Stimulated activated CD8-positive, alpha-beta memory T cell treated with anti-CD3 and anti-CD28 coated beads, Interleukin-15, amount 100 ng/mL, for 48 hours (primary cell): ENCODE measurements around the gene CCKAR.
"Not testable (repeated sequence)": the region's sequence is repeated elsewhere in the genome, so short reads cannot be mapped to it uniquely, and the experiment has no call there.

Experiments
- DNase-seq, 2 donors: peaks; one replicate each; pipeline ENCODE4 v3.0.0-alpha.2; 2020; ENCODE audit warnings: low read depth in 2 of 2

CCKAR gene, protein sequence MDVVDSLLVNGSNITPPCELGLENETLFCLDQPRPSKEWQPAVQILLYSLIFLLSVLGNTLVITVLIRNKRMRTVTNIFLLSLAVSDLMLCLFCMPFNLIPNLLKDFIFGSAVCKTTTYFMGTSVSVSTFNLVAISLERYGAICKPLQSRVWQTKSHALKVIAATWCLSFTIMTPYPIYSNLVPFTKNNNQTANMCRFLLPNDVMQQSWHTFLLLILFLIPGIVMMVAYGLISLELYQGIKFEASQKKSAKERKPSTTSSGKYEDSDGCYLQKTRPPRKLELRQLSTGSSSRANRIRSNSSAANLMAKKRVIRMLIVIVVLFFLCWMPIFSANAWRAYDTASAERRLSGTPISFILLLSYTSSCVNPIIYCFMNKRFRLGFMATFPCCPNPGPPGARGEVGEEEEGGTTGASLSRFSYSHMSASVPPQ

GRCh38 chr4:26490111-26490959, at the start of gene CCKAR:
CCKAR (minus strand) TSS chr4:26490484; CDS start chr4:26490267, 217 bp downstream.
- no peak for DNase-seq

- no peak for DNase-seq
These were observed 43.4 kb upstream of the CCKAR start for GRCh38 chr4:26533685-26534084.

GRCh38 chr4:26531491-26532116, 41.3 kb upstream of the CCKAR start:
- DNase-seq = no peak

DNA sequence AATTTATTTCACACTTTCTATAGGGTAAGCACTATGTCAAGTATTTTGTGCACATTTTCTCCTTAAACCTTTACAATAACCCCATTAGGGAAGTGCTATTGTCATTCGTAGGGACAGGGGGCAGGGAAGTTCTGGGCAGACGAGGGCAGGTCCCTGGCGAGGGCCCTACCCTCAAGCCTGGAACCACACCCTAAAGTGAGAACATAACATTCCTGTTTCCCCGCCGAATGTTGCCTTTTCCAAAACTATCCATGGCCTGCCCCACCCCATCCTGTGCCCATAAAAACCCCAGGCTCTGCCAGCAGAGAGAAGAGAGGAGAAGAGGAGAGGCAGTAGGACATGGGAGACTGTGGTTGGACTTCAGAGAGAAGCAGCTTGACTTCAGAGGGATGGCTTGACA, 39.8 kb upstream of the CCKAR start:
- DNase-seq = no peak

GRCh38 chr4:26529479-26529878, 39.2 kb upstream of the CCKAR start:
- DNase-seq = no peak

GRCh38 chr4:26525771-26526150, 35.5 kb upstream of the CCKAR start:
- DNase-seq = no peak

DNA sequence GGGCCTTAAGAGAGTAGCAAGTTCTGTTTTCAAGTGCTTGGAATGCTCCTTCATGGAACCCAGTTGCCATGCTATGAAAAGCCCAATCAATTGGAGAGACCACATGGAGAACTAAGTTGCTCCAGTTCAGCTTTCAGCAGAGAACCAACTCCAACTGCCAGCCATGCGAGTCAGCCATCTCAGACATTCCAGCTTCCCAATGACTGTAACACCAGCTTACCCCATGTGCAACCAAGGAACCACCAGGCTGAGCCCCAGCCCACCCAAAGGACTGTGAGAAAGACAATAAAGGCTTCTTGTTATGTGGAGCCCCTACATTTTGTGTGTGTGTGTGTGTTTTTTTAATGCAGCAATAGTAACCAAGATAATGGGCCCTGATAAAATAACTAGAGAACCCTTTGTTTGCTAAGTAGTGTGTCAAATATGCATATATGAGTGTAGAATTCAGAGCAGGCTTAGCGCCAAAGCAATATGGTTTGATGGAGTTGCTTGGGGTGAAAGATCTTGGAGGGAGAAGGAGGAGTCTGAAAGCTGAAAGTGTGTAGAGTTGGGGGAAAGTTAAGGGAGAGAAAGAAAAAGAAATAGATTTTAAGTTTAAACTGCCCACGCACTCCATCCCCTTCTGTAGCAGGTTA, 35.0 kb upstream of the CCKAR start:
- DNase-seq = no peak

- no peak for DNase-seq
These were observed 33.7 kb upstream of the CCKAR start for GRCh38 chr4:26524011-26524410.

- DNase-seq = no peak
These were observed 32.2 kb upstream of the CCKAR start for GRCh38 chr4:26522478-26522877.

GRCh38 chr4:26520728-26521450, 30.6 kb upstream of the CCKAR start:
- no peak for DNase-seq

- DNase-seq = no peak
These were observed 25.7 kb upstream of the CCKAR start for GRCh38 chr4:26515936-26516335.

DNA sequence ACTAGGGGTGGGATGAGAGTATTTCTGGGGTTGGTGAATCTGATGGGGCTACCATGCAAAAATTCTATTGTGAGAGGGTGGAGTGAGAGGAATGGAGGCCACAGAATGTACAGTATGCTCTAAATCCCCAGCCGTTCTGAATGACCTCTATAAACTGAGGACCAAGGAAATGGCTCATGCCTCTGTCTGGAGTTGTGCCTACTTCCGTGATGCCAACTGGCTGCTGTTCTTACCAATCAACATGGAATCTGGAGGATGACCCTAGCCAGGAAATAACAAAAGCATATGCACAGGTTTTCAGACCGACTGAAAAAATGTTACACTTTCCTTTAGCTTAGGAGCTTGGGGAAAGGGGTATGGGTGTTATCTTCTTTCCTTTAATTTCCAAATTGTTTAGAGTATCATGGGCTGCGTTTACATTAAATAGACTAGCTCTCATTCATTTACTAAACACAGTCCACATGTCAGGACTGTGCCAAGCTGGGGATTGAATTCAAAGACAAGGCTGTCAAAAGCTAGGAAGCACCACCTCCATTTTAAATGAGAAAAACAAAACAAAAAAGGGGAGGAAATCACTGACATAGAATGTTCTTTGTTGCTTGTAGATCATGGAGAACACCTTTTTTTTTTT, 20.2 kb upstream of the CCKAR start:
- no peak for DNase-seq

DNA sequence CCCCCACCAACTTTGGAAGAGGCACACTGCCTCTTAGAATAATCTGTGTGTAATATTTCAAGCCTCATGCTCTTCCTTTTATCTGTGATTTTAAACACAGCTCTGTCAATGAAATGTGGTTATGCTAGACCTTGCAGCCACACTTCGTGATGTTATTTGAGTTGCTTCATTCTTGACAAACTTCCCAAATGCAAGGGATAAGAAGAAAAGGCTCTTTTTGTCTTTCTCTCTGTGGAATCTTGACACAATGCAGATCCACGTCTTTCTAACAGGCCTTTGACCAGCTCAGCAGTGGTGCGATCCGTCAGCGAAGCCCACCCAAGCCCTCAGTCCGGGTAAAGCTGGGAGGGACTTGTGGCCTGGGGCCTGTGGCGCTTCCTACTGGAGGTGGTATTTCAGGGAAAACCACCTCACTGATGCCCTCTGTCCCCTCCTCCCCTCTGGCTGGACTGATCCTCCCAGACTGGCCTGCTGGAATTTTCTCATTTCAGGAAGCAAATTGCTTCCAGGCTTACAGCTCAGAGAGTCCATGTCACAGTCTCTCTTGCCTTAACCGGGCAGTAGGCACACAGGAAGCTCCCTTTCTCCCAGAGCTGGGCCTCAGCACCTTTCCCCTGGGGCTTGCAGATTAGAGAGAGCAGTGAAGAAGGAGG, 19.5 kb upstream of the CCKAR start:
- no peak for DNase-seq

DNA sequence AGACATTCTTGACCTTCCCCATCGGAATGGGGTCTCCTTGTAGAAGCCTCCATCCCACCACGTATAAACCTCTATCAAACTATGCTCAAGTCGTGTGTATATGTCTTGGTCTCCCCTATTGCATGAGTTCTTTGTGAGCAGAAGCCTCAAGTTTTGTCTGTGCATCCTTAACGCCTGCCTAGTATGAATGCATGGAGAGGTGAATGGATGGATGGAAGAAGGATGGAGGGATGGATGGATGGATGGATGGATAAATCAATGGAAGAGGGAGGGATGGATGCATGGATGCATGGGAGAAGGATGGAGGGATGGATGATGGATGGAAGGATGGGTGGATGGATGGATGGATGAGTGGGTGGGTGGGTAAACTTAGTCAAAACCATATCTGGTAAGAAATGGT, 17.0 kb upstream of the CCKAR start:
- DNase-seq = no peak

DNA sequence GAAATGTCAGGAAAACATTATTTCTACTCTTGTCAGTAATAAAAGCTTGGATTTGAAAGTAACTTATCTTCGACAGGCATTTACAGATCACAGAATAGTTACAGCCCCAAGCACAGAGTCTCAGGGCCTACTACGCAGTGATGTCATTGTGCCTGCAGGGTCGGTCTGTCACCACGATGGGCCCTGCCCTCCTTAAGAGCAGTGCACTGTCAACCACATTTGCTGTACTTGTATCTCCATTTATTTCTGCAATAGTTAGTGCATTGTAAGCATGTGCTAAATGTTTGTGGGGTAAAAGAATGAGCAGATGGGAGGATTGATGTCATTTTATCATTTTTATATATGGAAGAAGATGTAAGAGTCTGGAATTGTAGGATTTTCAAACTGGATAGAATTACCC, 13.6 kb upstream of the CCKAR start:
- no peak for DNase-seq

GRCh38 chr4:26503427-26503826, 13.1 kb upstream of the CCKAR start:
- DNase-seq = no peak

DNA sequence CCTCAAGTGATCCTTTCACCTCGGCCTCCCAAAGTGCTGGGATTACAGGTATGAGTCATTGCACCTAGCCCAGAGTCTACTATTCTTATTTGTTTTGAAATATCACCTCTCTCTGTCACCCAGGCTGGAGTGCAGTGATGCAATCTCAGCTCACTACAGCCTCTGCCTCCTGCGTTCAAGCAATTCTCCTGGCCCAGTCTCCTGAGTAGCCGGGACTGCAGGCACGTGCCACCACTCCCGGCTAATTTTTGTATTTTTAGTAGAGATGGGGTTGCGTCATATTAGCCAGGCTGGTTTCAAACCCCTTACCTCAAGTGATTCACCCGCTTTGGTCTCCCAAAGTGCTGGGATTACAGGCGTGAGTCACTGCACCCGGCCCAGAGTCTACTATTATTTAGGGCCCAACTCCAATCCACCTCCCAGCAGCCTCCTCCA, 10.3 kb upstream of the CCKAR start:
- not testable (repeated sequence) for DNase-seq

- DNase-seq = no peak
These were observed 6.0 kb upstream of the CCKAR start for GRCh38 chr4:26496207-26496783.

GRCh38 chr4:26493461-26493860, 3.2 kb upstream of the CCKAR start:
- no peak for DNase-seq
